Panc1 (cell line): ENCODE results near the gene CDK19. TPM values are rescaled to one million over a fixed set of nuclear protein-coding genes. Genes with fewer than 3 reads are reported as not detected.

Experiments used
- ATAC-seq: fragments of 200-7000 bp; cut with Tn5 transposase; 2 replicates; pipeline ENCODE4 v1.9.1; 2020; ENCODE audit warnings: mild to moderate bottlenecking, moderate library complexity
- BruUV-seq: library from RNA; stranded (reverse); fragments of 400-500 nt; replicated peaks from 2 replicates; lab custom pipeline; 2021; lab: Mats Ljungman, UMichigan
- CTCF ChIA-PET: fragments of 300-600 bp; sonication (Branson Sonifier 250); formaldehyde crosslinking; loops from one replicate; lab custom pipeline; 2022; ENCODE audit warnings: antibody characterized with exemption; lab: Charles Lee
- POLR2A ChIA-PET: fragments of 300-600 bp; sonication (Branson Sonifier 250); formaldehyde crosslinking; loops from one replicate; lab custom pipeline; 2022; ENCODE audit warnings: antibody characterized with exemption; lab: Charles Lee
- DNase-seq: peaks from one replicate; pipeline ENCODE4 v3.0.0-alpha.2; 2010; ENCODE audit warnings: low read depth, low spot score
- H3K27ac ChIP-seq: 2 replicates; pipeline ENCODE4 v1.5.1; 2011; ENCODE audit warnings: mild to moderate bottlenecking, low read length, inconsistent platforms
- H3K27me3 ChIP-seq: fragments of 200-500 bp; sonication (Bioruptor generic); 2 replicates; pipeline ENCODE4 v1.6.0; 2014; ENCODE audit warnings: low read length, inconsistent platforms; ENCODE audit not compliant: control insufficient read depth, insufficient read depth
- H3K36me3 ChIP-seq: fragments of 200-500 bp; sonication (Bioruptor generic); 2 replicates; pipeline ENCODE4 v1.5.1; 2014; ENCODE audit warnings: inconsistent platforms, mild to moderate bottlenecking, low read length, moderate library complexity; ENCODE audit not compliant: control insufficient read depth, insufficient read depth
- H3K4me1 ChIP-seq: 2 replicates; pipeline ENCODE4 v1.5.1; 2011; ENCODE audit warnings: inconsistent platforms, mild to moderate bottlenecking, low read length, moderate library complexity; ENCODE audit not compliant: control insufficient read depth, insufficient read depth
- H3K4me3 ChIP-seq, 2 experiments: 2 replicates each; pipeline ENCODE4 v1.5.1; 2011 to 2012; ENCODE audit warnings: low read depth in 2 of 2, low read length in 2 of 2, mild to moderate bottlenecking in 2 of 2, inconsistent platforms in 1 of 2, moderate library complexity in 1 of 2
- H3K9me3 ChIP-seq: fragments of 200-500 bp; sonication (Bioruptor generic); 2 replicates; pipeline ENCODE4 v1.5.1; 2014; ENCODE audit warnings: low read depth, mild to moderate bottlenecking, inconsistent platforms, low read length, moderate library complexity; ENCODE audit not compliant: control insufficient read depth, insufficient read depth
- POLR2AphosphoS5 ChIP-seq: IDR thresholded peaks from 2 replicates; pipeline ENCODE4 v1.6.1; 2012; ENCODE audit warnings: mild to moderate bottlenecking, low read depth, low read length, moderate library complexity
- SIN3A ChIP-seq: IDR thresholded peaks from 2 replicates; pipeline ENCODE4 v1.6.1; 2012; ENCODE audit warnings: low read depth, mild to moderate bottlenecking, low read length, moderate library complexity, borderline replicate concordance; ENCODE audit not compliant: insufficient read depth
- TCF7L2 ChIP-seq: IDR thresholded peaks from 2 replicates; pipeline ENCODE4 v1.6.1; 2011; ENCODE audit warnings: mild to moderate bottlenecking, low read depth, low read length, inconsistent platforms
- in situ Hi-C: cut with HindIII; loops from 2 replicates; pipeline ENCODE4 v1.10.0; 2016; ENCODE audit warnings: low sequenced_read_pairs, low pct_unique_long_range_greater_than_20kb
- intact Hi-C: fragments of 100-400 bp; cut with micrococcal nuclease; formaldehyde crosslinking; loops from one replicate; pipeline ENCODE4 v1.10.0; 2022; ENCODE audit not compliant: unreplicated experiment
- total RNA-seq: library from RNA; stranded (reverse); gene quantifications from one replicate; pipeline ENCODE4 v1.2.1, GENCODE V29; 2021; ENCODE audit not compliant: unreplicated experiment
- TF ChIP-seq, protein P1 (sequence below), 2 experiments: IDR thresholded peaks; 2 replicates each; pipeline ENCODE4 v1.6.1; 2011 to 2012; ENCODE audit warnings: low read depth in 2 of 2, control low read depth in 1 of 2, low read length in 1 of 2, mild to moderate bottlenecking in 1 of 2, moderate library complexity in 1 of 2; ENCODE audit not compliant: insufficient read depth in 1 of 2
- TF ChIP-seq, protein P2 (sequence below): fragments of 450-650 bp; IDR thresholded peaks from 2 replicates; pipeline ENCODE4 v1.5.1; 2017; ENCODE audit warnings: mild to moderate bottlenecking

CDK19 gene
- total RNA-seq, 1 experiment from 2014 or later: 48.4 TPM

DNA sequence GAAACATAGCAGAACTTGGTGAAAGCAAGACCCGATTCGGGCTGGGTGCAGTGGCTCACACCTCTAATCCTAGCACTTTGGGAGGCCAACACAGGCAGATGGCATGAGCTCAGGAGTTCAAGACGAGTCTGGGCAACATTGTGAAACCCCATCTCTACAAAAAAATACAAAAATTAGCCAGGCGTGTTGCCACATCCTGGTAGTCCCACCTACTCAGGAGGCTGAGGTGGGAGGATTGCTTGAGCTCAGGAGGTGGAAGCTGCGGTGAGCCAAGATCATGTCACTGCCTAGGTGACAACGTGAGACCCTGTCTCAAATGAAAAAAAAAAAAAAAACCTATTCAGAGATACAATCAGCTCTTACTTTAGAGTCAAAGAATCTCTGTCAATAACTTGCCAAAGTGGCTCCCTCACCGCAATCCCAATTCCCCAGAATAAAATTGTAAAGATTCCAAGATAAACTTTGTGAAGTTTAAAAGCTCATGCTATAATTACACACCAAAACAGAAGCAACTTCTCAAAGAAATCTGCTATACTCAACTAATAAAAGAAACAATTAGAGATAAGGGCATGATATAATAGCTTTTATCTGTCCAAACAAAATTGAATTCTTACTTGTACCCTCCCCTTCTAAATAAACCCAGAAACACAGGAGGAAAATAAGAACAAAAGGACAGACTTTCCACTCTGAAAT is 33.6 kb downstream of the CDK19 start:
- DNase-seq (no peak), ATAC-seq (no peak)
- H3K27me3 ChIP-seq: no peaks in the 10 kb centered on the region
- in situ Hi-C loops (no loop called here), intact Hi-C loops (no loop called here)
- H3K4me3 ChIP-seq: no peak overlapping the region
- no peaks in the 10 kb centered on the region for H3K9me3 ChIP-seq
- POLR2A ChIA-PET: interaction anchor here (0.6 kb wide), 2 partner anchors 93 to 96 kb away, joined by 4 to 7 read pairs; no protein-coding TSS in a partner anchor
- TF ChIP-seq, protein P1, sequence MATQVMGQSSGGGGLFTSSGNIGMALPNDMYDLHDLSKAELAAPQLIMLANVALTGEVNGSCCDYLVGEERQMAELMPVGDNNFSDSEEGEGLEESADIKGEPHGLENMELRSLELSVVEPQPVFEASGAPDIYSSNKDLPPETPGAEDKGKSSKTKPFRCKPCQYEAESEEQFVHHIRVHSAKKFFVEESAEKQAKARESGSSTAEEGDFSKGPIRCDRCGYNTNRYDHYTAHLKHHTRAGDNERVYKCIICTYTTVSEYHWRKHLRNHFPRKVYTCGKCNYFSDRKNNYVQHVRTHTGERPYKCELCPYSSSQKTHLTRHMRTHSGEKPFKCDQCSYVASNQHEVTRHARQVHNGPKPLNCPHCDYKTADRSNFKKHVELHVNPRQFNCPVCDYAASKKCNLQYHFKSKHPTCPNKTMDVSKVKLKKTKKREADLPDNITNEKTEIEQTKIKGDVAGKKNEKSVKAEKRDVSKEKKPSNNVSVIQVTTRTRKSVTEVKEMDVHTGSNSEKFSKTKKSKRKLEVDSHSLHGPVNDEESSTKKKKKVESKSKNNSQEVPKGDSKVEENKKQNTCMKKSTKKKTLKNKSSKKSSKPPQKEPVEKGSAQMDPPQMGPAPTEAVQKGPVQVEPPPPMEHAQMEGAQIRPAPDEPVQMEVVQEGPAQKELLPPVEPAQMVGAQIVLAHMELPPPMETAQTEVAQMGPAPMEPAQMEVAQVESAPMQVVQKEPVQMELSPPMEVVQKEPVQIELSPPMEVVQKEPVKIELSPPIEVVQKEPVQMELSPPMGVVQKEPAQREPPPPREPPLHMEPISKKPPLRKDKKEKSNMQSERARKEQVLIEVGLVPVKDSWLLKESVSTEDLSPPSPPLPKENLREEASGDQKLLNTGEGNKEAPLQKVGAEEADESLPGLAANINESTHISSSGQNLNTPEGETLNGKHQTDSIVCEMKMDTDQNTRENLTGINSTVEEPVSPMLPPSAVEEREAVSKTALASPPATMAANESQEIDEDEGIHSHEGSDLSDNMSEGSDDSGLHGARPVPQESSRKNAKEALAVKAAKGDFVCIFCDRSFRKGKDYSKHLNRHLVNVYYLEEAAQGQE (IDR thresholded peaks at IDR 0.05; ENCODE audit: insufficient read depth in 1 of 2, low read depth in 2 of 2, low read length in 1 of 2): no peak
- TF ChIP-seq, protein P2, sequence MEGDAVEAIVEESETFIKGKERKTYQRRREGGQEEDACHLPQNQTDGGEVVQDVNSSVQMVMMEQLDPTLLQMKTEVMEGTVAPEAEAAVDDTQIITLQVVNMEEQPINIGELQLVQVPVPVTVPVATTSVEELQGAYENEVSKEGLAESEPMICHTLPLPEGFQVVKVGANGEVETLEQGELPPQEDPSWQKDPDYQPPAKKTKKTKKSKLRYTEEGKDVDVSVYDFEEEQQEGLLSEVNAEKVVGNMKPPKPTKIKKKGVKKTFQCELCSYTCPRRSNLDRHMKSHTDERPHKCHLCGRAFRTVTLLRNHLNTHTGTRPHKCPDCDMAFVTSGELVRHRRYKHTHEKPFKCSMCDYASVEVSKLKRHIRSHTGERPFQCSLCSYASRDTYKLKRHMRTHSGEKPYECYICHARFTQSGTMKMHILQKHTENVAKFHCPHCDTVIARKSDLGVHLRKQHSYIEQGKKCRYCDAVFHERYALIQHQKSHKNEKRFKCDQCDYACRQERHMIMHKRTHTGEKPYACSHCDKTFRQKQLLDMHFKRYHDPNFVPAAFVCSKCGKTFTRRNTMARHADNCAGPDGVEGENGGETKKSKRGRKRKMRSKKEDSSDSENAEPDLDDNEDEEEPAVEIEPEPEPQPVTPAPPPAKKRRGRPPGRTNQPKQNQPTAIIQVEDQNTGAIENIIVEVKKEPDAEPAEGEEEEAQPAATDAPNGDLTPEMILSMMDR: no peak
- TF ChIP-seq SIN3A (no peak), TCF7L2 (no peak), POLR2AphosphoS5 (no peak)
- no TSS peak for BruUV-seq
- H3K36me3 ChIP-seq: no peaks in the 10 kb centered on the region
- H3K4me1 ChIP-seq: peaks cover 4% of the 10 kb centered on the region; the same call in 1 of the 2 replicates
- CTCF ChIA-PET: no interaction called here
- H3K27ac ChIP-seq: no peak overlapping the region

DNA sequence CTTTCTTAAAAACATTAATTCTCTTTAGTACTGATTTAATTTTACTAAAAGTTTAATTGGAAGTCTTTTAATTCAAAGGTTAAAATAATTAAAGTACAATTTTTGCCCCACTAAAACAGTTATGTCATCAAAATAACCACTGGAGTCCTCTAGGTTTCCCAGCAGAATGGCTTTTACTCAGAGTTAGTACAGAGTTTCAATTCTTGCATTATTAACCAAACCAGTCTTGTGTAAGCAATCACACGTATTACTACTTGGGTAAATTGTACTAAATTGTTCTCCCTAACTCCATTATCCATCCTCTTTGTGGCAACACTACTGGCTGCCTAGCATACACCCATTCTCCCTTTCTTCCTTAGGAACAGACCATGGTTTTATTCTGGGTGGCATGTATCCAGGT is 36.9 kb downstream of the CDK19 start:
- in situ Hi-C loops: no loop called here
- no peak overlapping the region for H3K4me3 ChIP-seq
- H3K27me3 ChIP-seq: no peaks in the 10 kb centered on the region
- no peak overlapping the region for H3K27ac ChIP-seq
- no TSS peak for BruUV-seq
- no peaks in the 10 kb centered on the region for H3K36me3 ChIP-seq
- ChIA-PET CTCF (no interaction called here), POLR2A (no interaction called here)
- intact Hi-C loops: no loop called here
- no peak for TF ChIP-seq SIN3A
- no peak for TF ChIP-seq TCF7L2
- TF ChIP-seq, protein P2: no peak
- TF ChIP-seq, protein P1 (IDR thresholded peaks at IDR 0.05; ENCODE audit: insufficient read depth in 1 of 2, low read depth in 2 of 2, low read length in 1 of 2): no peak
- no peak for TF ChIP-seq POLR2AphosphoS5
- no peak for ATAC-seq
- no peak for DNase-seq
- H3K4me1 ChIP-seq: peaks cover 4% of the 10 kb centered on the region; the same call in 1 of the 2 replicates
- H3K9me3 ChIP-seq: no peaks in the 10 kb centered on the region
